Suprapubic skin (tissue), 4 donors: ENCODE results near the gene CNPY2.

Experiments
- POLR2A ChIP-seq, 2 donors: fragments of 450-650 bp; IDR thresholded peaks; one replicate each; pipeline ENCODE4 v1.6.1; 2017; ENCODE audit warnings: antibody characterized with exemption in 2 of 2, mild to moderate bottlenecking in 2 of 2, moderate library complexity in 2 of 2
- POLR2AphosphoS5 ChIP-seq, 3 donors: sonication (generic); formaldehyde crosslinking; IDR thresholded peaks; one replicate each; pipeline ENCODE4 v1.6.1; 2017; ENCODE audit warnings: antibody characterized with exemption in 3 of 3

- TF ChIP-seq POLR2AphosphoS5 (IDR thresholded peaks at IDR 0.05) (no peak), POLR2A (IDR thresholded peaks at IDR 0.05) (no peak)
Measured at GRCh38 chr12:56300644-56301464, 14.9 kb downstream of the CNPY2 start.
